A673 (cell line): ENCODE results near the gene CAMSAP2.

Experiments
- EZH2 ChIP-seq: fragments of 200-600 bp; sonication (generic); IDR thresholded peaks from 2 replicates; pipeline ENCODE4 v1.6.1; 2017; ENCODE audit warnings: borderline replicate concordance, low read depth, mild to moderate bottlenecking, mixed read lengths, antibody characterized with exemption, low read length; ENCODE audit not compliant: poor library complexity, severe bottlenecking
- TF ChIP-seq, protein P1 (sequence below): fragments of 300-800, 200-600 bp; sonication (generic); conservative IDR thresholded peaks from 2 replicates; pipeline ENCODE4 v1.5.1; 2017; ENCODE audit warnings: low read depth, mild to moderate bottlenecking, antibody characterized with exemption, low read length, moderate library complexity, mixed read lengths

DNA sequence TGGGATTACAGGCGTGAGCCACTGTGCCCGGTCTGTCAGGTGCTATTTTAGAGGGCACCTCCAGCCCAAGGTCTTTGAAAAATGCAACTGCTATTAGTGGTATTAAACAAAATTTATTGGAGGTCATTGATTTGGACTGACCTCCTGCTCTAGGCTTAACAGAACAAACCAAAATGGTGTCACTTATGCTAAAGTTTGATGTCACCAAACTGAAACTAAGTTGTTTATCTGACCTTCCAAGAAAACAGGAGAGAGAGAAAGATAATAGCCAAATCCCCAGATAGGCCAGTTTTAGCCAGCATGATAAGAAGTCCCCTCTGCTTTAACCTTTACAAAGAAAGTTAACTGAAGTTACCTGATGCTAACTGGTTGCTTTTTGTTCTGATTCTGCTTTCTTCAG lies 147.9 kb downstream of the CAMSAP2 start:
- TF ChIP-seq, protein P1, sequence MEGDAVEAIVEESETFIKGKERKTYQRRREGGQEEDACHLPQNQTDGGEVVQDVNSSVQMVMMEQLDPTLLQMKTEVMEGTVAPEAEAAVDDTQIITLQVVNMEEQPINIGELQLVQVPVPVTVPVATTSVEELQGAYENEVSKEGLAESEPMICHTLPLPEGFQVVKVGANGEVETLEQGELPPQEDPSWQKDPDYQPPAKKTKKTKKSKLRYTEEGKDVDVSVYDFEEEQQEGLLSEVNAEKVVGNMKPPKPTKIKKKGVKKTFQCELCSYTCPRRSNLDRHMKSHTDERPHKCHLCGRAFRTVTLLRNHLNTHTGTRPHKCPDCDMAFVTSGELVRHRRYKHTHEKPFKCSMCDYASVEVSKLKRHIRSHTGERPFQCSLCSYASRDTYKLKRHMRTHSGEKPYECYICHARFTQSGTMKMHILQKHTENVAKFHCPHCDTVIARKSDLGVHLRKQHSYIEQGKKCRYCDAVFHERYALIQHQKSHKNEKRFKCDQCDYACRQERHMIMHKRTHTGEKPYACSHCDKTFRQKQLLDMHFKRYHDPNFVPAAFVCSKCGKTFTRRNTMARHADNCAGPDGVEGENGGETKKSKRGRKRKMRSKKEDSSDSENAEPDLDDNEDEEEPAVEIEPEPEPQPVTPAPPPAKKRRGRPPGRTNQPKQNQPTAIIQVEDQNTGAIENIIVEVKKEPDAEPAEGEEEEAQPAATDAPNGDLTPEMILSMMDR: no peak
- no peak for TF ChIP-seq EZH2
